Endothelial cell (in vitro differentiated cells): ENCODE results near the gene MAPKAP1. TPM values are rescaled to one million over a fixed set of nuclear protein-coding genes. Genes with fewer than 3 reads are reported as not detected.

Source experiments
- DNase-seq: peaks from one replicate; pipeline ENCODE4 v3.0.0; 2021; ENCODE audit warnings: low spot score
- H3K27ac Mint-ChIP-seq: one replicate; pipeline ENCODE4 v1.8.0; 2021; ENCODE audit warnings: mixed read lengths, inconsistent platforms; ENCODE audit not compliant: unreplicated experiment
- H3K27me3 Mint-ChIP-seq: one replicate; pipeline ENCODE4 v1.8.0; 2021; ENCODE audit warnings: mild to moderate bottlenecking, moderate library complexity, mixed read lengths, inconsistent platforms; ENCODE audit not compliant: unreplicated experiment
- H3K36me3 Mint-ChIP-seq: one replicate; pipeline ENCODE4 v1.8.0; 2021; ENCODE audit warnings: mild to moderate bottlenecking, low read depth, mixed read lengths, inconsistent platforms; ENCODE audit not compliant: unreplicated experiment
- H3K4me1 Mint-ChIP-seq: one replicate; pipeline ENCODE4 v1.8.0; 2021; ENCODE audit warnings: mild to moderate bottlenecking, mixed read lengths, inconsistent platforms; ENCODE audit not compliant: unreplicated experiment
- H3K4me3 Mint-ChIP-seq: one replicate; pipeline ENCODE4 v1.8.0; 2021; ENCODE audit warnings: mild to moderate bottlenecking, mixed read lengths, inconsistent platforms; ENCODE audit not compliant: unreplicated experiment
- H3K9me3 Mint-ChIP-seq: one replicate; pipeline ENCODE4 v1.8.0; 2021; ENCODE audit warnings: mixed read lengths, inconsistent platforms; ENCODE audit not compliant: unreplicated experiment
- CTCF ChIP-seq: fragments of 200-600 bp; sonication (generic); IDR thresholded peaks from one replicate; pipeline ENCODE4 v1.5.0; 2021; ENCODE audit warnings: antibody characterized with exemption; ENCODE audit not compliant: unreplicated experiment
- total RNA-seq: library from RNA; stranded (reverse); fragmentation: NEBNext Ultra II Directional; extraction: Animal tissue kit (Norgen Biotek cat#: 25700); gene quantifications from one replicate; pipeline ENCODE4 v1.2.1, GENCODE V29; 2021; ENCODE audit not compliant: unreplicated experiment

The MAPKAP1 gene
- total RNA-seq, 1 donor from 2014 or later, result 74.6 TPM

DNA sequence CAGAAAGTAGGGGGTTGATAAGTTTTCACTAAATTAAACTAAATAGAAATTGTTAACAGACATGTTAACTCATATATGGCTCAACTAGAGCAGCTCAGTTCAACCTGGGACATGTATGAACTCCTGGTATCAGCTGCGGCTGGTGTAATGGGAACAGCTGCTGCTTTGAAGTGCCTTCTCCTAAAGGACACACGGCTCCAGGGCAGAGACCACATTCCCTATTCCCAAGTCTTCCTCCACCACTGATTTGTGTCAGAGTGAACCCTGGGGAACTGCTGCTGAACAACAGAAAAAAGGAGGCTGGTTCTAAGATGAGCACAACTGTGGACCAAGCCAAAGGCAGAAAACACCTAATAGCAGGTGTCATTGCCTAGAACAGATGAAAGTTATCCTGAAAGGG is 71.1 kb downstream of the MAPKAP1 start:
- Mint-ChIP-seq H3K4me3 (no peak overlapping the region), H3K36me3 (no peaks in the 10 kb centered on the region), H3K4me1 (no peaks in the 10 kb centered on the region), H3K27ac (no peak overlapping the region), H3K9me3 (no peaks in the 10 kb centered on the region), H3K27me3 (no peaks in the 10 kb centered on the region)
- DNase-seq, result no peak
- no peak for TF ChIP-seq CTCF

DNA sequence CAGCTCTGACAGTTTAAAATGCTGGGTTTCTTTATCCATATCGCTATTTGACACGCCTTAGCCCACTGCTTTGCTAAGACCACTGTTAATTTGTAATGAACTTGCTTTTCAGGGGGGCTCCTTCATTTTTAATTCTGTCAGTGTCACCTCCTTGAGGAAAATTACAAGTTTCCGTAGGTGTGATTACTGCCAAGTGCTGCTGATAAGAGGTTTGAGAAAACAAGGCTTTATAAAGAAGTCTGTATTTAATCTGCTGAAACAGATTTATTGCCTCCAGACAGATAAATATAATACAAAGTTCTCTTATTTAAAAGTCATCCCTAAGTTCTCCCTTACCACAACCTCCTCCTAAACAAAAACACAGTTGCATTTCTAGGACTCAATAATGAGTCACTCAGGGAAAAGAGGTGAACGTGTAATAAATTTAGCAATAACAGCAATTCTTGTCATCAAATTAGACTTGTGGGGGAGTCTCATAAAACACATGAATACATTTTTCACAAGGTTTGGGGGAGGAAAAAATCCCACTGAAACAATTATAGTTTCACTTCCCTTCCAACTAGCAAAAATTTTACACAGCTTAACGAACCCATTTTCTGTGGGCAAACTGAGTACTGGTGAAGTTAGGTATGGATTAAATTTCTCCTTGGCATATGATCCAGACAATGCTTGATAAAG is 72.8 kb downstream of the MAPKAP1 start:
- Mint-ChIP-seq H3K4me1 (peaks cover 4% of the 10 kb centered on the region), H3K27me3 (no peaks in the 10 kb centered on the region), H3K4me3 (no peak overlapping the region), H3K27ac (no peak overlapping the region), H3K9me3 (no peaks in the 10 kb centered on the region), H3K36me3 (no peaks in the 10 kb centered on the region)
- TF ChIP-seq CTCF, result no peak
- no peak for DNase-seq

DNA sequence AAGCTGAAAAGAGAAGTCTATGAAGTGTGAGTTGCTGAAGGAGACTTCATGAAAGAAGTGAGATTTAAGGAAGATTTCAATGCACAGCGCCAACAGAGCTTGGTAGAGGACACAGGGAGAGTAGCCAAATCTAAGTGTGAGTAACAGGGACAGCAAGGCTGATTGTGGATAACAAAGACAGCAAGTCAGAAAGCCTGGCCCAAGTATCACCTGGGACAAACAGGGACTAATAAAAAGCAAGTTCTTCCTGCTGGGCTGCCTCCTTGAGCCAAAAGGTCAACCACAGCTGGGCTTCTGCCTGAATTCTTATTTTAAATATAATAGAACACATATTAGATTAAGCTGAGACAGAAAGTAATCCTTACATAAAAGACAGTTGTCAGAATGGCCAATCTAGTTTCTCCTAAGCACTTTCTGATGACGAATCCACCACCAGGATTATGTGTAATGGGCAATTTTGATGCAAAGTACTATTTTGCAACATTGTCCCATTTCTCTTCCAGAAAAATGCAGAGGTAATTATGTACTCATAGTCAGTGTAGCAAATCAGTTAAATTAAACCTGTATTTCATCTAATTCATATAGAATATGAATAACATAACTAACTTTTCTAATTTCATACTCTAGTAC is 73.8 kb downstream of the MAPKAP1 start:
- Mint-ChIP-seq H3K4me3 (no peak overlapping the region), H3K27me3 (no peaks in the 10 kb centered on the region), H3K4me1 (peaks cover 5% of the 10 kb centered on the region), H3K36me3 (no peaks in the 10 kb centered on the region), H3K27ac (no peak overlapping the region), H3K9me3 (no peaks in the 10 kb centered on the region)
- no peak for TF ChIP-seq CTCF
- DNase-seq, result no peak

DNA sequence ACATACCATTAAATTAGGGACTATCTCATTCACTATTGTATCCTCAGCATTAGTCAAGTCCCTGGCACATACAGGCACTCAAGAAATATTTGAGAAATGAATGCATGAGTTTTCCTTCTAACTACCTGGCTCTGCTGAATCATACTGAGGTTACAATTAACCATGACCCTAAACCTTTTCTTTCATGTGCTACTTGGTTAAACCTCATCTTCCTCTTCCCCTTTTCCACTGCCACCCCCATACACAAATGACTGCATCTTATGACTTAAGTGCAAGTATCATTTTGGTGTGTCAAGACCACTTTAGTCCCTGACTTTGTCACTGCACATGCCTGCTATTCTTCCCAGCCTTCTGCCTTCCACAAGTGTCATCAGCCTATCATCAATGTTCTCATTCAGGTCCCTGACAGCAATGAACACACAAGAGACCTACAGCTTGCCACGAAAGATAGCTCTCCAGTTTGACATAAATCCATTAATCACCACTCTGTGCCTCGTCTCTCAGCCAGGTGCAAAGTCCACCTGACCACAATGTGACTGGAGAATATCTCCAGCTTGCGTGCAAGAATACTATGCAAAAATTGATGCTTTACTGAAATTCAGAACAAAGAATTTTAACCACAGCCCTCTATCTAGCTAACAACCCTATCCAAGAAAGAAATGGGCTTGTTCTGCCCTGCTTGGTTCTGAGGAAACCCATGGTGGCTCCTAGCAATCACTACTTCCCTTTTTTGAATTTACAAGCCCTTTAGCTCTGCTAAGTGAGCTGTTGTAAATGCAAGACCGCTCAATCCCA is 74.5 kb downstream of the MAPKAP1 start:
- no peaks in the 10 kb centered on the region for H3K9me3 Mint-ChIP-seq
- H3K27ac Mint-ChIP-seq, result no peak overlapping the region
- H3K4me1 Mint-ChIP-seq, result peaks cover 5% of the 10 kb centered on the region
- H3K27me3 Mint-ChIP-seq, result no peaks in the 10 kb centered on the region
- no peak for DNase-seq
- no peak for TF ChIP-seq CTCF
- H3K36me3 Mint-ChIP-seq, result no peaks in the 10 kb centered on the region
- no peak overlapping the region for H3K4me3 Mint-ChIP-seq
